Femur (tissue), 1 donor: Measurements from ENCODE around the gene FBXO31.
"Not testable (repeated sequence)": the region's sequence is repeated elsewhere in the genome, so short reads cannot be mapped to it uniquely, and the experiment has no call there.

Experiments used
- DNase-seq: peaks from one replicate; pipeline ENCODE4 v3.0.0-alpha.2; 2017

FBXO31 gene

GRCh38 chr16:87410968-87411367 is 27.4 kb upstream of the FBXO31 start:
- no peak for DNase-seq

DNA sequence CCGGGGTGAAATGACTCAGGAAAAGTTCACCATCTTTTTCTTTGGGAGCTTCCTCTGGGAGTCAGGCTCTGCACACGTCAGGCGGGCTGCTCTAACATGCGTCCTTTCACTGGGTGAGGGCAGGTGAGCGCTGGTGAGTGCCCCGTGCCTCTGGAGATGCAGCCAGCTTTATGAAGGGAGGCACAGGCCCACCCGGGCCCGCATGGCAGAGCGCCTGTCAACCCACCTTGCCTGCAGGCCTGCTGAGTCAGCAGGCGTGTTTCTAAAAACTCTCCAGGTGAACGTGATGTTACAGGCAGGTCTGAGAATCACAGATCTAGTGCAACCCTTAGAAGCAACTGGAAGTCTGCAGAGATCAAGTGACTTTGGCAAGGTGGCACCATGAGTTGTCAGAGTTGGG is 27.0 kb upstream of the FBXO31 start:
- DNase-seq: no peak

DNA sequence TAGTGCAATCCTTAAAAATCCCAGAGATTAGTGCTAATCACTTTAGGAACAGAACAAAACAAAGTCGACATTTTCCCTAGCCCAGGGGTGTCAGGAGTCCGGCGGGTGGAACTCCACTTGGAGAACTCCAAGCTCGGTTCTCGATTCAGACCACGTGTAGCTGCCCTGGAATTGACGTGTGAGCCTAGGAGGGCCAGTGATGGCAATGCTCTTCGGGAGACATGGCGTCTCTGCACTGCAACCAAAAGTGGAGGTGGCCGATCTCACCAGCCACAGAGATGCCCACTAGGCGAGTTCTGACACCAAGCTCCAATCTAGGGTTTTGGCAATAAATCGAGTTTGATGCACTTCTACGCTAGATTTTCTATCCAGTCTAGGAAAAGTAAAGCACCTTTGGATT is 26.2 kb upstream of the FBXO31 start:
- DNase-seq: no peak

DNA sequence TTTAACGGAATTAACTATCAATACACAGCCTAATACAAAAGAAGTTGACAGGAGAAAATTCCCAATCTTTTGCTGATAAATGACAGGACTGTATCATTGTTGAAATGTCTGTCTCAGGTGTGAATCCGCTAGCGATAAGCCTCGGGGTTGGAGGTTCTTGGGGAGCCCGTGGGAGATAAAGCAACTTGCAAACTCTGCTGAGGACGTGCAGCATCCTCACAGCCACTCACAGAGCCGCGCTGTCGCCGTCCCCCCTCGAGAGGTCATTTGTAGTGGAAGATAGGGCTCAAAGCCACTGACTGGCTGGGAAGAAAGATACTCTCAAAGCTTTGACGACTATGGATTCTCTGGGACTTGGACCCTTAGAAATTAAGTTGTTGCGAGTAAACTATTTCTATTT is 25.6 kb upstream of the FBXO31 start:
- DNase-seq: no peak

DNA sequence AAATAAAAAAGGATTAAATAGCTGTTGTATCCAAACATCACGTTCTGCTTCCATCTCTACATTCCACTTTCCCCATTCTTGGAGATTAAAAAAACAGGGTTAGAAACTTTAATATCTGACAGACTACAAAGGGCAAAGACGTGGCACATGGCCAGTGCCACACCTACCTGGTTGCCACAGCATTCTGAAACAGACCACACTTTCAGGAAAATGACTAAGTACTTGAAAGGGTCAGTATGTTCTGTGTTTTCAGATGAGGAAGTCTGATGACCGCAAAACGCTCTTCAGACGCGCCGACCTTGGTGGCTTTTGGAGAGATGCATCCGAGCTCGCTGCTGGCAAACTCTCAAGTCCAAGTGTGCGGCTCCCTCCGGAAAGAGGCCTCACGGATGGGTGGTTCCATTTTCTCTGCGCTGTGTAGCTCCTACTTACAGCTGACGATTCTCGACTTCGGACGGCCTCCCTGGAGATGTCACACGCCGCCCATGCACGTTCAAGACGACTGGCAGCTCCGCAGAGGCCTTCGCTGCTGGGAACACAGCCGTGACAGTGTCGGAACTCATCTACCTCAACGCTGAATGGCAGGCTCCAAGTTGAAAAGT is 24.0 kb upstream of the FBXO31 start:
- peak; percentile 61 for DNase-seq

- DNase-seq: no peak
Observed at GRCh38 chr16:87406495-87407088, 23.0 kb upstream of the FBXO31 start.

DNA sequence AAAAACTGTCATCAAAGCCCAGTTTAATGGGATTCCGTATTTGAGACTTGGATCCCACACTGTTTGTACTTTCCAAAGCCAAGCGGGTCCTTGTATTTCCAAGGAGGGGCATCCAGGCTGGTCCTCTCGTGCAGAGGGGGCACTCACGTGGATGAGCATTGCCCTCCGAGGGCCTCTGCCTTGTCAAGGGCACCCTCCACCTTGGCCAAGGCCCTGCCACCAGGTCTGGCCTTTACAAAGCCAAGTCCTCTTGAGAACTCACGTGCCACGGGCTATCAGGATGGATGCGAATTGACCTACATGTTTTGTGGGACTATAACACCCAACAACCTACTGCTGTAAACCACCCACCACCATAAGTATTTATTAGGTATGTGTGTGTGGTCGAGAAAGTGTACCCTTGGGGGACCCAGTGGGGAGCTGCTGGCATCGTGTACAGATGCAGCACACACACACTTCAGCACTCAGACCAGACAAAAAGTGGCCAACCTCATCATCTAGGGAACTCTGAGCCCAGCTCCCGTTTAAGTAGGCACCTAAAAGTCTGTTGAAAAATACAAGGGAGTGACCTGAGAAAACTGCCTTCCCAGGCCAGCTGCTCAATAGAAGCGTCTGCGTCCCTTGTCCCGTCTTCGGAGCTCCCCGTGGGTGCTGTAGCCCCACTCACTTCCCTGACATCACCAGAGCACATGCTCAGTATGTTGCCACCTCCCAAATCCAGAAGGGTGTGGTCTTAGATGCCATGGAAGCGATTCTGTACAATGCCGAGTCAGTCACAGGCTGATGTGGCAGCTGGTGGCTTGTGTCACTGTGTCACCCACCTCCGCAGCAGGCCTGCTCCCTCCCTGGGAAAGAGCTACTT is 21.4 kb upstream of the FBXO31 start:
- no peak for DNase-seq

DNA sequence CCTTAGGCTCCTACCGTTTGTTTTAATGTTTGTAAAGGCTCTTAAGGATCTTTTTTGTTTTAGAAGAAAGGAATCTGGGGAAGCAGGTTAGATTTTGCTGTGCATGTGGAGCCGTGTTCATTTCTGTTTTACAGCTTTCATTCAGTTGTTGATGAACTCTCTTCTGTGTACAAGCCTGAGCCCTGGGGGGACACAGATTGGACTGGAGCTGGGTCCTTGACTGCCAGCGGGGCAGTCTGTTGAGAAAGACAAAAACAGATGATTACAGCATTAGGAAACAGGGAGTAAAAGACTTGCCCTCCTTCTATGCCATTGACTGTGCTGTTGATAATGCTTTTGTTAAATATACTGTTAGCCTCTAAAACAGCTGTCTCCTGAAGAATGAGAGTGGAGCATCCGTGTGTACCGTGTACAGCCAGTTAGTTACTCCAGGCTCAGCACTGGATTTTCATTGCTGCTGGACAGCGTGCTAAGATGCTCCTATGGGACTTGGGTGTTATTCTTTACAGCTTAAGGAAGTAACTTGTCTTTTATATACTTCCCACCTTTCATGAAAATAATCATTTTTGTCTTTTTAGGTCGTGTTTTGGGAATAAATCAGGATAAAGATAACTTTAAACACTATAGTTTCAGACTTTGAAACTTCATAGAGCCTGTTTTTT is 11.7 kb upstream of the FBXO31 start:
- no peak for DNase-seq

- no peak for DNase-seq
Observed at GRCh38 chr16:87393680-87394055, 10.1 kb upstream of the FBXO31 start.

GRCh38 chr16:87392821-87393679 is 9.5 kb upstream of the FBXO31 start:
- DNase-seq: peak; percentile 67

- peak; percentile 99 for DNase-seq
Observed at GRCh38 chr16:87391950-87392820, 8.6 kb upstream of the FBXO31 start, which contains the start of gene MAP1LC3B. MAP1LC3B (plus strand) TSS chr16:87392336; CDS start chr16:87392428, 92 bp downstream.

DNA sequence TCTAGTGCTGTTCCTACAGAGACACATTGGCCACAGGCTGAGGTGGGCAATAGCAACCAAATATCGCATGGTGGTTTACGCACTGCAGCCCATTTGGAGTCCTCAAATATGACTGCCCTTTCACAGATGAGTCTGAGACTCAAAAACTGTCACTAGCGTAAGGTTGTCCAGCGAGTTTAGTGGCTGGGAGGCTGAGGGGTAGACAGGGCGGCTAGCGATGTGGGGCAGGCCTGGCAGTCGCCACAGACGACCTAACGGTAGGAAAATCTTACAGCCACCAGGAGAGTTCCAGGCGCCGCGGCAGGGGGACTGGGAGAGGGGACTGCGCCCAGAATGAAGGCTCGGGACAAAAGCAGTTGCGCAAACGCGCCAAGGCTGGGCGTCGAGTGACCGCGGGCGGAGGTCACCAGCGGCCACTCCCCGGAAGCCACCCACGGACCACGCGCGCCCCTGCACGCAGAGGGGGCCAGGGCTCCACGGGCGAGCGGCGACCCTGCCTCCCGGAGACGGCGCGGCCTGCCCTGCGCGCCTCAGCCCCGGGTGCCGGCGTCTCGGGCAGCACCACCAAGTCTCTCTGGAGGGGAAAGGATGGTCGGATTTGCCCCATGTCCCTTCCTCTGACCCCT is 7.9 kb upstream of the FBXO31 start:
- DNase-seq: peak; percentile 70

- DNase-seq: no peak
Observed at GRCh38 chr16:87390641-87391323, 7.2 kb upstream of the FBXO31 start.

DNA sequence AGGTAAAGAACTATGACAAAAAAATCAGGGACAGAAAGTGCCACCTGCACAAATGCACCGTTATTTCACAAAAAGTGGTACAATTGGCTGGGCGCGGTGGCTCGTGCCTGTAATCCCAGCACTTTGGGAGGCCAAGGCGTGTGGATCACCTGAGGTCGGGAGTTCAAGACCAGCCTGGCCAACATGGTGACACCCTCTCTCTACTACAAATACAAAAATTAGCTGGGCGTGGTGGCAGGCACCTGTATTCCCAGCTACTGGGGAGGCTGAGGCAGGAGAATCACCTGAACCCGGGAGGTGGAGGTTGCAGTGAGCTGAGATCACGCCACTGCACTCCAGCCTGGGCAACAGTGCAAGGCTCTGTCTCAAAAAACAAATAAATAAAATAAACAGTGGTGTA is 6.3 kb upstream of the FBXO31 start:
- DNase-seq: not testable (repeated sequence)

DNA sequence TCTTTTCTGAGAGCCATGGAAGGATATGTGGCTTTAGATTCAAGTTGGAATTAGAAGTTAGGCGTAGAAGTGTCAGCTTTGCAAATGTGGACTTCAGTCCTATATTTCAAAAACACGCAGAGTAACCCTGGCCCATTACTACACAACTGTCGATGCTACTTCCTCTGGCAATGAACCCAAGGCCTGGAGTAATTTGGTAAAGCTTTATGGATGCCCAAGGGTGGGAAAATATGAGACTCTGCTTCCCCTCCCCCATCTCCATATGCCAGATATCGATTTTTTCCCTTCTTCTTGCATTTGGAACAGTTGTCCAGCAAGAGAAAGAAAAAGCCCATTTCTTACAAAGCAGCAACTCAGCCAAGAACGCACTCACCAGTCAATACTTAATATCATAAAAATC is 5.7 kb upstream of the FBXO31 start:
- DNase-seq: no peak

DNA sequence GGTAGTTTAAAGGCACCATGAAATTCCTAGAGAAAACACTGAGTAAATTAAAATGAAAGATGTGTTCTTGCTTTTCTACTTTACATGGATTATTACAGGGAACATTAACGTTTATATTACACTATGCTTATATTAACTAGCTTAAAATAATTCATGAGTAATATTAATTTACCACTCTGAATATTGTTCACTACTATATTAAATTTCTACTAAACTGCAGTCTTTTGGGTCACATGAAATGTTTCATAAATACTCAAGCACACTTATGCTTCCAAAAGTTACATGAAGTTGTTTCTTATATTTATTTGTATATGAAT is 5.2 kb upstream of the FBXO31 start:
- no peak for DNase-seq

GRCh38 chr16:87387942-87388817 is 4.6 kb upstream of the FBXO31 start:
- DNase-seq: peak; percentile 96

DNA sequence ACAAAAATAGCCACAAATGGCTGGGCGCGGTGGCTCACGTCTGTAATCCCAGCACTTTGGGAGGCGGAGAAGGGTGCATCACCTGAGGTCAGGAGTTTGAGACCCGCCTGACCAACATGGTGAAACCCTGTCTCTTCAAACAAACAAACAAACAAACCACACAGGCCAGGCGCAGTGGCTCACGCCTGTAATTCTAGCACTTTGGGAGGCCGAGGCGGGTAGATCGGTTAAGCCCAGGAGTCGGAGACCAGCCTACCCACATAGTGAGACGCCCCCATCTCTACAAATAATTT is 1.2 kb upstream of the FBXO31 start:
- peak; percentile 40 for DNase-seq

DNA sequence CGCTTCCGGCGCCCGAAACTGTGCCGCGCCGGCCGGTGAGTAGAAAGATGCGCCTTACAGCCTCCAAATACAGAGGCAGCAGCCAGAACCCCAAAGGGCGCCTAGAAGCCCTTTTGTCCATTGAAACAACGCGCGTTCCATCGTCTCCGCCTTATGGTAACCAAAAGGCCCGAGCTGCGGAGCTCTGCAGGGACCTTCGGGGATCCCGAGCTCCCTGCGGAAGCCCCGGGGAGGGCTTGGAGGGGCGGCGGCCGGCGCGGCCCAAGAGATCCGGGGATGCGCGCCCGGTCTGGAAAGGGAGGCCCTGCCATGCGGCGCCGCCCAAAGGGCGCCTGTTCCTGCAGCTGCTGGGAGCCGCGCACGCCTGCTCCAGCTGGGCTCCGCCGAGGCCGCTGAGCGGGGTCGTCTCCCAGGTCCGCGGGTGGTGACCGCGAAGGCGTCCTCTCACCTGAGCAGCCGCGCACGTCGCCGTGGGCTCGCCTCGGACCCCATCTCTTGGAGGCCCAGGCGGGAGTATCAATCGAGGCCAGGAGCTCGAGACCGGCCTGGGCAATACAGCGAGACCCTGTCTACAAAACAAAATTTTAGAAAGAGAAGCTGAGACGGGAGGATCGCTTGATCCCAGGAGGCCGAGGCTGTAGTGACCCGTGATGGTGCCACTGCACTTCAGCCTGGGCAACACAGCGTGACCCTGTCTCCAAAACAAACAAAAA is 742 bp upstream of the FBXO31 start:
- DNase-seq: no peak
